ENCODE results near the gene CAPN5. TPM values are rescaled to one million over a fixed set of nuclear protein-coding genes. Genes with fewer than 3 reads are reported as not detected.
A peak's percentile ranks its signal among the peaks of the same experiment; 100 is the strongest.

CAPN5 gene
- total and polyA plus RNA-seq, 2 experiments from 2014 or later = 25.2 to 28.8 TPM

GRCh38 chr11:77085652-77086051 lies 18.9 kb downstream of the CAPN5 start:
- no peaks in the 10 kb centered on the region for H3K27me3 ChIP-seq
- no peaks in the 10 kb centered on the region for H3K9me3 ChIP-seq (ENCODE audit: low read depth)
- 82% methylated on average over 6 of the region's 6 CpGs for WGBS (ENCODE audit: low lambda C conversion rate, missing lambda C conversion rate)
- TF ChIP-seq, protein P1, sequence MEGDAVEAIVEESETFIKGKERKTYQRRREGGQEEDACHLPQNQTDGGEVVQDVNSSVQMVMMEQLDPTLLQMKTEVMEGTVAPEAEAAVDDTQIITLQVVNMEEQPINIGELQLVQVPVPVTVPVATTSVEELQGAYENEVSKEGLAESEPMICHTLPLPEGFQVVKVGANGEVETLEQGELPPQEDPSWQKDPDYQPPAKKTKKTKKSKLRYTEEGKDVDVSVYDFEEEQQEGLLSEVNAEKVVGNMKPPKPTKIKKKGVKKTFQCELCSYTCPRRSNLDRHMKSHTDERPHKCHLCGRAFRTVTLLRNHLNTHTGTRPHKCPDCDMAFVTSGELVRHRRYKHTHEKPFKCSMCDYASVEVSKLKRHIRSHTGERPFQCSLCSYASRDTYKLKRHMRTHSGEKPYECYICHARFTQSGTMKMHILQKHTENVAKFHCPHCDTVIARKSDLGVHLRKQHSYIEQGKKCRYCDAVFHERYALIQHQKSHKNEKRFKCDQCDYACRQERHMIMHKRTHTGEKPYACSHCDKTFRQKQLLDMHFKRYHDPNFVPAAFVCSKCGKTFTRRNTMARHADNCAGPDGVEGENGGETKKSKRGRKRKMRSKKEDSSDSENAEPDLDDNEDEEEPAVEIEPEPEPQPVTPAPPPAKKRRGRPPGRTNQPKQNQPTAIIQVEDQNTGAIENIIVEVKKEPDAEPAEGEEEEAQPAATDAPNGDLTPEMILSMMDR (IDR thresholded peaks at IDR 0.05; ENCODE audit: poor library complexity) = no peak
- H3K27ac ChIP-seq = no peak overlapping the region
- H3K4me3 ChIP-seq = no peak overlapping the region
- H3K4me1 ChIP-seq (ENCODE audit: insufficient read depth) = peaks cover 31% of the 10 kb centered on the region
- DNase-seq (ENCODE audit: low spot score) = no peak
- H3K4me2 ChIP-seq = no peak overlapping the region
- H3K79me2 ChIP-seq = peaks cover 30% of the 10 kb centered on the region
- H4K20me1 ChIP-seq (ENCODE audit: insufficient read depth, poor library complexity, severe bottlenecking) = no peaks in the 10 kb centered on the region
- H2AFZ ChIP-seq = no peak overlapping the region
- H3K36me3 ChIP-seq (replicated peaks; ENCODE audit: insufficient read depth, low read depth) = no peaks in the 10 kb centered on the region
- no peaks in the 10 kb centered on the region for H3K9me2 ChIP-seq (replicated peaks; ENCODE audit: insufficient read depth)

GRCh38 chr11:77086521-77087472 lies 20.0 kb downstream of the CAPN5 start:
- Histone ChIP-seq H4K20me1 (ENCODE audit: insufficient read depth, poor library complexity, severe bottlenecking) (no peaks in the 10 kb centered on the region), H3K79me2 (peaks cover 19% of the 10 kb centered on the region), H3K27me3 (no peaks in the 10 kb centered on the region), H2AFZ (no peak overlapping the region), H3K9me2 (replicated peaks; ENCODE audit: insufficient read depth) (no peaks in the 10 kb centered on the region), H3K9me3 (ENCODE audit: low read depth) (no peaks in the 10 kb centered on the region), H3K4me1 (ENCODE audit: insufficient read depth) (peaks cover 31% of the 10 kb centered on the region), H3K36me3 (replicated peaks; ENCODE audit: insufficient read depth, low read depth) (no peaks in the 10 kb centered on the region), H3K27ac (peak overlapping the region; percentile 89), H3K4me3 (no peak overlapping the region), H3K4me2 (peak overlapping the region; percentile 22)
- no peak for TF ChIP-seq EZH2phosphoT487 (IDR thresholded peaks at IDR 0.05; ENCODE audit: low read depth, severe bottlenecking, unreplicated experiment)
- DNase-seq (ENCODE audit: low spot score) = peak; percentile 75
- WGBS (ENCODE audit: low lambda C conversion rate, missing lambda C conversion rate) = 64% methylated on average over 21 of the region's 23 CpGs

- H3K4me3 ChIP-seq = no peak overlapping the region
- no peaks in the 10 kb centered on the region for H3K9me2 ChIP-seq (replicated peaks; ENCODE audit: insufficient read depth)
- H3K36me3 ChIP-seq (replicated peaks; ENCODE audit: insufficient read depth, low read depth) = no peaks in the 10 kb centered on the region
- no peaks in the 10 kb centered on the region for H3K9me3 ChIP-seq (ENCODE audit: low read depth)
- H3K4me2 ChIP-seq = peak overlapping the region; percentile 18
- H3K4me1 ChIP-seq (ENCODE audit: insufficient read depth) = peaks cover 24% of the 10 kb centered on the region
- H3K27me3 ChIP-seq = no peaks in the 10 kb centered on the region
- H4K20me1 ChIP-seq (ENCODE audit: insufficient read depth, poor library complexity, severe bottlenecking) = no peaks in the 10 kb centered on the region
- TF ChIP-seq, protein P1 (IDR thresholded peaks at IDR 0.05; ENCODE audit: poor library complexity) = no peak
- no peak for TF ChIP-seq EZH2 (IDR thresholded peaks at IDR 0.05; ENCODE audit: borderline replicate concordance)
- TF ChIP-seq EZH2phosphoT487 (IDR thresholded peaks at IDR 0.05; ENCODE audit: low read depth, severe bottlenecking, unreplicated experiment) = no peak
- peaks cover 10% of the 10 kb centered on the region for H3K79me2 ChIP-seq
- DNase-seq (ENCODE audit: low spot score) = no peak
- no peak overlapping the region for H2AFZ ChIP-seq
- 96% methylated on average over 9 of the region's 9 CpGs for WGBS (ENCODE audit: low lambda C conversion rate, missing lambda C conversion rate)
- peak overlapping the region; percentile 73 for H3K27ac ChIP-seq
Measured at GRCh38 chr11:77087723-77088225, 21.0 kb downstream of the CAPN5 start.
